HG03108 (cell line): ENCODE data around the gene TRPM7.
"Not testable (repeated sequence)": the region's sequence is repeated elsewhere in the genome, so short reads cannot be mapped to it uniquely, and the experiment has no call there.

Experiments
- ATAC-seq: cut with Tn5 transposase; IDR thresholded peaks from one replicate; pipeline ENCODE4 v1.9.1; 2021; ENCODE audit warnings: moderate library complexity; ENCODE audit not compliant: unreplicated experiment

The TRPM7 gene

GRCh38 chr15:50675535-50676144, 11.0 kb downstream of the TRPM7 start:
- no peak for ATAC-seq

GRCh38 chr15:50670115-50670514, 16.5 kb downstream of the TRPM7 start:
- no peak for ATAC-seq

- no peak for ATAC-seq
These were observed 17.0 kb downstream of the TRPM7 start for GRCh38 chr15:50669611-50670010.

GRCh38 chr15:50665938-50666337, 20.7 kb downstream of the TRPM7 start:
- no peak for ATAC-seq

DNA sequence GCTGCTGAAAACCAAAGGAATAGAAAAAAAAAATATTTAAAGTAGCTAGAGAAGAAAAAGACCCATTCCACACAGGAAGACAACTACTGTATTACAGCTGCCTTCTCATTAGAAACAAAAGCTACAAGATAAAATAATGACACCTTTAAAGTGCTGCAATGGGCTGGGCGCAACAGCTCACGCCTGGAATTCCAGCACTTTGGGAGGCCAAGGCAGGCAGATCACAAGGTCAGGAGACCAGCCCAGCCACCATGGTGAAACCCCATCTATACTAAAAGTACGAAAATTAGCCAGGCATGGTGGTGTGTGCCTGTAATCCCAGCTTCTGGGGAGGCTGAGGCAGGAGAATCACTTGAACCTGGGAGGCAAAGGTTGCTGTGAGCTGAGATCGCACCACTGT, 31.0 kb downstream of the TRPM7 start:
- ATAC-seq: no peak

DNA sequence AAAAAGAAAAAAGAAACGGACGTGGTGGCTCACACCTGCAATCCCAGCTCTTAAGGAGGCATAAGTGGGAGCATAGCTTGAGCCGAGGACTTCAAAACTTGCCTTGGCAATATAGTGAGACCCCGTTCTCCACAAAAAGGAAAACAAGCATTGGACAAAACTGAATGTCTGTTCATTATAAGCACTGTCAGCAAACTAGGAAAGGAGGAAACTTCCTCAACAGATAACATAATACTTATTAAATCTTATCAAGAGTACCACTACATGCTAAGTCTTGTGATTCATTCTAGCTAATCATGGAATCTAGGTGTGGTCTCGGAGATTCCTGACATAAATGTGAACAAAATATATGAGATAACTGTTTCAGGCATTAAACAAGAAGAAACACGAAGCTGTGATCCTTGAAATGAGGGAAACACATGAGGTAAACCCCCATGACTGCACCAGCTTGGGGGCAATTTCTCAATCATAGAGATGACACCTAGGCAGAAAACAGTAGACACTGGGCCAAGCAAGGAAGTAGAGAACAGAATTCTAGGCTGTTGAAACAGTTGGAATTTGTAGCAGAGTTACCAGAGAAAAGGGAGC, 33.3 kb downstream of the TRPM7 start:
- ATAC-seq: no peak

GRCh38 chr15:50652671-50653070, 33.9 kb downstream of the TRPM7 start:
- ATAC-seq: no peak

- no peak for ATAC-seq
These were observed 45.3 kb downstream of the TRPM7 start for GRCh38 chr15:50641318-50641717.

DNA sequence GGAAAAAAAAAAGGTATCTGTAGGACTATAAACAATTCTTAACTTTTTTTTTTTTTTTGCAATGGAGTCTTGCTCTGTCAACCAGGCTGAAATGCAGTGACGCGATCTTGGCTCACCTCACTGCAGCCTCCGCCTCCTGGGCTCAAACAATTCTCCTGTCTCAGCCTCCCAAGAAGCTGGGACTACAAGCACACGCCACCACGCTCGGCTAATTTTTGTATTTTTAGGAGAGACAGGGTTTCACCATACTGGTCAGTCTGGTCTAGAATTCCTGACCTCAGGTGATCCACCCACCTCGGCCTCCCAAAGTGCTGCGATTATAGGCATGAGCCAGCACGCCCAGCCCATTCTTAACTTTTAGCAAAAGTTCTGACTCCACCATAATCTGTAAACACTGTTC, 50.5 kb downstream of the TRPM7 start:
- ATAC-seq: no peak

- no peak for ATAC-seq
These were observed 52.9 kb downstream of the TRPM7 start for GRCh38 chr15:50633653-50634052.

GRCh38 chr15:50628421-50628820, 58.2 kb downstream of the TRPM7 start:
- no peak for ATAC-seq

- ATAC-seq: no peak
These were observed 59.1 kb downstream of the TRPM7 start for GRCh38 chr15:50627351-50628055.

- no peak for ATAC-seq
These were observed 61.9 kb downstream of the TRPM7 start for GRCh38 chr15:50624616-50625168.

GRCh38 chr15:50622361-50622943, 64.1 kb downstream of the TRPM7 start:
- not testable (repeated sequence) for ATAC-seq

DNA sequence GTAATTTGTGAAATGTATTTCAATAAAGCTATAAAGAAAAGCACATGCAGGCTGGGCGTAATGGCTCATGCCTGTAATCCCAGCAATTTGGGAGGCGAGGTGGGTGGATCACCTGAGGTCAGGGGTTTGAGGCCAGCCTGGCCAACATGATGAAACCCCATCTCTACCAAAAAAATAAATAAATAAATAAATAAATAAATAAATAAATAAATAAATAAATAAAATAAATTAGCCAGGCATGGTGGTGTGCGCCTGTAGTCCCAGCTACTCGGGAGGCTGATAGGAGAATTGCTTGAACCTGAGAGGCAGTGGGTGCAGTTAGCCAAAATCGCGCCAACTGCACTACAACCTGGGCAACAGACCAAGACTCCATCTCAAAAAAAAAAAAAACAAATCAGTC, 69.6 kb downstream of the TRPM7 start:
- not testable (repeated sequence) for ATAC-seq

DNA sequence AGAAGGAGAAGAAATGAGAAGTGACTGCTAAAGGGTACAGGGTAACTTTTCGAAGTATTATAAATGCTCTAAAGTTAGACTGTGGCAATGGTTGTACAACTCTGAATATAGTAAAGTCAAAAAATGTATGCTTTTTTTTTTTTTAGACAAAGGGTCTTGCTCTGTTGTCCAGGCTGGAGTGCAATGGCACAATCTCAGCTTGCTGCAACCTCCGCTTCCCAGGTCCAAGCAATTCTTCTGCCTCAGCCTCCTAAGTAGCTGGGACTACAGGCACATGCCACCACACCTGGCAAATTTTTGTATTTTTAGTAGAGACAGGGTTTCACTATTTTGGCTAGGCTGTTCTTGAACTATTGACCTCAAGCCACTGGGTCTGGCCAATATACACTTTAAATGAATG, 70.0 kb downstream of the TRPM7 start:
- not testable (repeated sequence) for ATAC-seq

DNA sequence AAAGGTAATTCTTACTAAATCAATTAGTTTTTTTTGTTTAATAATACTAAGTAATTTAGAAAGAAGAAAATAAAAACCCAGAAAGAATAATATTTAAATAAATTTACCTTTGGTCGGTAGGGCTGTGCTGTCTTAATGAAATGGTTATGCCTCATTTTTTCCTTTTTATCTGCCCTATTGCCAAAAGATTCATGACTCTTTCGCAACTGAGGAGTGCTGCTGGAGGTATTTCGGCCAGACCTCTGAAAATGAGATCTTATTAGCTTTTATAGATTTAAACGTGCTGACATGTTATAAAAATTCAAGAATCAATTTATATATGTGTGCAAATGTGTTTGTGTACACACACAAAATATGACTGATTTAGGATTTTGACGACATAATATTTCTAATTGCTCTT, 73.0 kb downstream of the TRPM7 start:
- no peak for ATAC-seq

DNA sequence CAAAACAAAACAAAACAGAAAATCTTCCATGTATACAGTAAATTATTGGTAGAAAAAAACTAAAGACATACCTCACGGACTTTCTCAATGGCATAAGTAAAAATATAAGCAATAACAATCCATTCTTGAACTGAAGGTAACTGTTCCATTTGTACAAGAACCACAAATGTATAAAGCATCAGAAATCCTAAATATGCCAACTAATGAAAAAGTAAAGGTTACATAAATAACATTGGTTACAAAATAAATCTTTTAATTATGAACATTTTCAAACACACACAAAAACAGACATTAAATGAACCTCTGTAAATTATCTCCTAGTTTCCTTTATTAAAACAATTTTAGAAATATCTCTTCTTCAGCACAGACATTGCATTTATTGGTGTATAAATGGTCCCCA, 79.5 kb downstream of the TRPM7 start:
- ATAC-seq: no peak

DNA sequence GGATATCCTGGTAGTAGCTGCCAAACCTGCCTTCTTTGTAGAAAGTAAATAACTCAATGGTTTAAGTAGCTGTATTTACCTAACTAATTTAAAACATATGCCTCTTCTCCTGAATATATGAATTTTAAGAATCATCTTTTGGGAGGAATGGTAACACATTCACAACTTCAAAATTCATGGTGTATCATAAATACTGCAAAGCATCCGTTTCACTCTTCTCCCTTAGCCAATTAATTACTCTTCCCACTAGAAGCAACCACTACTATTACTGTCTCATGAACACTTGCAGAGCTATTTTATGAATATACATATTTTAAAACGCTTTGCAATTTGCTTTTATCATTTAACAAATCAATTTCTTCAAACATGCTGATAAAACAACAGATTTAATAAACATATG, 81.1 kb downstream of the TRPM7 start:
- ATAC-seq: no peak

DNA sequence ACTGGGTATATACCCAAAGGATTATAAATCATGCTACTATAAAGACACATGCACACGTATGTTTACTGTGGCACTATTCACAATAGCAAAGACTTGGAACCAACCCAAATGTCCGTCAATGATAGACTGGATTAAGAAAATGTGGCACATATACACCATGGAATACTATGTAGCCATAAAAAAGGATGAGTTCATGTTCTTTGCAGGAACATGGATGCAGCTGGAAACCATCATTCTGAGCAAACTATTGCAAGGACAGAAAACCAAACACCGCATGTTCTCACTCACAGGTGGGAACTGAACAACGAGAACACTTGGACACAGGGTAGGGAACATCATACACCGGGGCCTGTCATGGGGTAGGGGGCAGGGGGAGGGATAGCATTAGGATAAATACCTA, 84.6 kb downstream of the TRPM7 start:
- ATAC-seq: not testable (repeated sequence)

DNA sequence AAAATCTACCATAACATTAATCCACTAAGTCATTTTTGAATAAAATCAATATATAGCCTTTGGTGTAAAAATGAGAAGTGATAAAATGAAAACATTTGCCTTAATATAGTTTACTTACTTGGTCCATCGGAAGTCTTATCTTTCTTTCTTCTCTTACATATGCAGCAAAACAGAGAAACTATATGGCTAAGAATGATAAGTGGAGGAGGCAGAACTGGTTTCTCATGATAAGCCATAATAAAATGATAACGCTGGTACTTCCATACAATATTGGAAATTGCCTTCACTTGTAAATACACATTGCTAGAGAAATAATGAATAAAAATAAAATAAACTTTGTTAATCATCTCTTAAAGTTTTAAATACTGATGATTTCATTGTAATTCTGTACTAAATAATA, 92.3 kb downstream of the TRPM7 start:
- no peak for ATAC-seq

- ATAC-seq: no peak
These were observed 92.8 kb downstream of the TRPM7 start for GRCh38 chr15:50593761-50594160.
